H1 (cell line): ENCODE measurements around the gene RINT1. TPM values are rescaled to one million over a fixed set of nuclear protein-coding genes. Genes with fewer than 3 reads are reported as not detected.

Experiments
- ATF2 ChIP-seq: IDR thresholded peaks from 2 replicates; pipeline ENCODE4 v1.6.1; 2012; ENCODE audit warnings: low read length, inconsistent platforms
- ATF3 ChIP-seq: IDR thresholded peaks from 2 replicates; pipeline ENCODE4 v1.6.1; 2011; ENCODE audit warnings: low read depth, mild to moderate bottlenecking, low read length; ENCODE audit not compliant: insufficient read depth
- EZH2 ChIP-seq: fragments of 200-600 bp; sonication (generic); IDR thresholded peaks from 2 replicates; pipeline ENCODE4 v1.7.1; 2012; ENCODE audit warnings: low read depth, mild to moderate bottlenecking, moderate library complexity, low read length, inconsistent platforms; ENCODE audit not compliant: severe bottlenecking
- polyA plus RNA-seq, 7 experiments: library from polyadenylated mRNA; depleted of rRNA in 3 of 7; stranded (reverse) in 5 of 7; unstranded in 2 of 7; fragments of >200 nt in 5 of 7; fragments of 200-250 nt in 2 of 7; gene quantifications; 1 replicate in 5 of 7; 2 replicates in 1 of 7; 4 replicates in 1 of 7; pipeline versions ENCODE4 v1.2.1 to v1.2.3, GENCODE V29; 2011 to 2013; ENCODE audit warnings: missing spikeins in 2 of 7, mixed read lengths in 2 of 7
- total RNA-seq: library from RNA; stranded (reverse); fragmentation: NEBNext Ultra II Directional; extraction: Animal tissue kit (Norgen Biotek cat#: 25700); gene quantifications from 2 replicates; pipeline ENCODE4 v1.2.1, GENCODE V29; 2021

The RINT1 gene
- total and polyA plus RNA-seq, 2 of the 8 experiments (the other 6 are each of a cell fraction or from before 2014, with no cell fraction given), result 7.8 to 21.8 TPM

- TF ChIP-seq ATF3 (no peak), ATF2 (no peak), EZH2 (no peak)
- TF ChIP-seq, all 59 proteins: peak for 0
Observed at GRCh38 chr7:105530126-105530525, 1.9 kb upstream of the RINT1 start (continued).
